GM18907 (cell line): Measurements from ENCODE around the gene MIB1.
A peak's percentile ranks its signal among the peaks of the same experiment; 100 is the strongest.
"Not testable (repeated sequence)": the region's sequence is repeated elsewhere in the genome, so short reads cannot be mapped to it uniquely, and the experiment has no call there.

Source experiments
- ATAC-seq: cut with Tn5 transposase; IDR thresholded peaks from one replicate; pipeline ENCODE4 v1.9.1; 2021; ENCODE audit warnings: mild to moderate bottlenecking, moderate library complexity; ENCODE audit not compliant: unreplicated experiment

MIB1 gene

GRCh38 chr18:21743166-21743832 is 2.7 kb downstream of the MIB1 start:
- no peak for ATAC-seq

- no peak for ATAC-seq
These were observed 4.6 kb downstream of the MIB1 start for GRCh38 chr18:21745231-21745630.

- no peak for ATAC-seq
These were observed 6.7 kb downstream of the MIB1 start for GRCh38 chr18:21747268-21747667.

- no peak for ATAC-seq
These were observed 7.4 kb downstream of the MIB1 start for GRCh38 chr18:21747764-21748693.

GRCh38 chr18:21757833-21758232 is 17.2 kb downstream of the MIB1 start:
- no peak for ATAC-seq

- no peak for ATAC-seq
These were observed 19.2 kb downstream of the MIB1 start for GRCh38 chr18:21759836-21760235.

- no peak for ATAC-seq
These were observed 19.7 kb downstream of the MIB1 start for GRCh38 chr18:21760321-21760720.

GRCh38 chr18:21761471-21762115 is 21.0 kb downstream of the MIB1 start:
- ATAC-seq = no peak

- ATAC-seq = no peak
These were observed 21.7 kb downstream of the MIB1 start for GRCh38 chr18:21762181-21762772.

- ATAC-seq = no peak
These were observed 23.5 kb downstream of the MIB1 start for GRCh38 chr18:21763846-21764646.

- no peak for ATAC-seq
These were observed 28.6 kb downstream of the MIB1 start for GRCh38 chr18:21769206-21769605.

GRCh38 chr18:21774722-21775121 is 34.1 kb downstream of the MIB1 start:
- ATAC-seq = no peak

- peak; percentile 51 for ATAC-seq
These were observed 37.2 kb downstream of the MIB1 start for GRCh38 chr18:21777814-21778213.

GRCh38 chr18:21786526-21786925 is 45.9 kb downstream of the MIB1 start:
- no peak for ATAC-seq

GRCh38 chr18:21796089-21796488 is 55.5 kb downstream of the MIB1 start:
- ATAC-seq = not testable (repeated sequence)

- no peak for ATAC-seq
These were observed 57.5 kb downstream of the MIB1 start for GRCh38 chr18:21798126-21798525.

- ATAC-seq = no peak
These were observed 59.1 kb downstream of the MIB1 start for GRCh38 chr18:21799721-21800120.

- ATAC-seq = no peak
These were observed 62.9 kb downstream of the MIB1 start for GRCh38 chr18:21803495-21803894.

GRCh38 chr18:21805771-21806366 is 65.3 kb downstream of the MIB1 start:
- no peak for ATAC-seq

GRCh38 chr18:21808185-21808584 is 67.6 kb downstream of the MIB1 start:
- ATAC-seq = no peak
